Measurements from ENCODE around the gene HEPH.
"Not testable (repeated sequence)": the region's sequence is repeated elsewhere in the genome, so short reads cannot be mapped to it uniquely, and the experiment has no call there.

HEPH gene

GRCh38 chrX:66233209-66233608, 69.2 kb downstream of the HEPH start:
- DNase-seq, result no peak

- not testable (repeated sequence) for DNase-seq
Observed at GRCh38 chrX:66233904-66234303, 69.9 kb downstream of the HEPH start.

GRCh38 chrX:66255359-66255967, 91.4 kb downstream of the HEPH start:
- no peak for DNase-seq

- DNase-seq, result no peak
Observed at GRCh38 chrX:66262807-66263206, 98.8 kb downstream of the HEPH start.

Measured in NCI-H526 (cell line).